ENCODE measurements around the gene CDA.

- TF ChIP-seq SMC3 (IDR thresholded peaks at IDR 0.05; ENCODE audit: borderline replicate concordance, low read length), result no peak
- TF ChIP-seq NR2C2 (IDR thresholded peaks at IDR 0.05; ENCODE audit: borderline replicate concordance, control insufficient read depth, insufficient read length, low read depth), result no peak
- TF ChIP-seq, protein P1, sequence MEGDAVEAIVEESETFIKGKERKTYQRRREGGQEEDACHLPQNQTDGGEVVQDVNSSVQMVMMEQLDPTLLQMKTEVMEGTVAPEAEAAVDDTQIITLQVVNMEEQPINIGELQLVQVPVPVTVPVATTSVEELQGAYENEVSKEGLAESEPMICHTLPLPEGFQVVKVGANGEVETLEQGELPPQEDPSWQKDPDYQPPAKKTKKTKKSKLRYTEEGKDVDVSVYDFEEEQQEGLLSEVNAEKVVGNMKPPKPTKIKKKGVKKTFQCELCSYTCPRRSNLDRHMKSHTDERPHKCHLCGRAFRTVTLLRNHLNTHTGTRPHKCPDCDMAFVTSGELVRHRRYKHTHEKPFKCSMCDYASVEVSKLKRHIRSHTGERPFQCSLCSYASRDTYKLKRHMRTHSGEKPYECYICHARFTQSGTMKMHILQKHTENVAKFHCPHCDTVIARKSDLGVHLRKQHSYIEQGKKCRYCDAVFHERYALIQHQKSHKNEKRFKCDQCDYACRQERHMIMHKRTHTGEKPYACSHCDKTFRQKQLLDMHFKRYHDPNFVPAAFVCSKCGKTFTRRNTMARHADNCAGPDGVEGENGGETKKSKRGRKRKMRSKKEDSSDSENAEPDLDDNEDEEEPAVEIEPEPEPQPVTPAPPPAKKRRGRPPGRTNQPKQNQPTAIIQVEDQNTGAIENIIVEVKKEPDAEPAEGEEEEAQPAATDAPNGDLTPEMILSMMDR (IDR thresholded peaks at IDR 0.05 in 2 of 3, conservative IDR thresholded peaks at IDR 0.05 in 1 of 3; ENCODE audit: control insufficient read depth in 2 of 3, extremely low read depth in 1 of 3, insufficient read depth in 1 of 3, low read depth in 3 of 3, low read length in 3 of 3), result no peak
- no peak for TF ChIP-seq ZBTB33 (IDR thresholded peaks at IDR 0.05)
- TF ChIP-seq NFYB (IDR thresholded peaks at IDR 0.05; ENCODE audit: insufficient read depth, low read depth, low read length), result no peak
- no peak for TF ChIP-seq POLR2A (IDR thresholded peaks at IDR 0.05; ENCODE audit: low read depth, low read length)
- no peak for TF ChIP-seq POLR2AphosphoS5 (IDR thresholded peaks at IDR 0.05; ENCODE audit: low read length)
- TF ChIP-seq TCF12 (IDR thresholded peaks at IDR 0.05; ENCODE audit: low read depth, low read length), result no peak
- no peak for TF ChIP-seq BHLHE40 (IDR thresholded peaks at IDR 0.05; ENCODE audit: borderline replicate concordance in 1 of 2, low read depth in 2 of 2, low read length in 1 of 2)
- no peak for TF ChIP-seq NRF1 (conservative IDR thresholded peaks at IDR 0.05; ENCODE audit: low read depth, low read length)
- TF ChIP-seq YY1 (IDR thresholded peaks at IDR 0.05; ENCODE audit: low read depth, low read length), result no peak
Observed at GRCh38 chr1:20641975-20642374, 53.1 kb downstream of the CDA start.
